Activated CD8-positive, alpha-beta T cell treated with anti-CD3 and anti-CD28 coated beads, Interleukin-2, amount 10 ng/mL, durations not matched to agents 7 days and 5 days (primary cell): ENCODE results near the gene TMEM254. TPM values are rescaled to one million over a fixed set of nuclear protein-coding genes. Genes with fewer than 3 reads are reported as not detected.
"Not testable (repeated sequence)": the region's sequence is repeated elsewhere in the genome, so short reads cannot be mapped to it uniquely, and the experiment has no call there.

Experiments used
- ATAC-seq: fragments of 150-1000 bp; cut with Tn5 transposase; one replicate; pipeline ENCODE4 v1.10.0; 2021; ENCODE audit warnings: moderate library complexity
- CTCF ChIA-PET: fragments of 350-600 bp; sonication (Branson Sonifier 250); formaldehyde crosslinking; loops from one replicate; lab custom pipeline; 2021; ENCODE audit warnings: antibody characterized with exemption; lab: Charles Lee
- POLR2A ChIA-PET: fragments of 350-600 bp; sonication (Branson Sonifier 250); formaldehyde crosslinking; loops from one replicate; lab custom pipeline; 2021; ENCODE audit warnings: antibody characterized with exemption; lab: Charles Lee
- DNase-seq: peaks from one replicate; pipeline ENCODE4 v3.0.0-alpha.2; 2020
- H3K27ac Mint-ChIP-seq: one replicate; pipeline ENCODE4 v1.8.0; 2021; ENCODE audit warnings: mild to moderate bottlenecking, mixed read lengths
- H3K27me3 Mint-ChIP-seq: one replicate; pipeline ENCODE4 v1.8.0; 2021; ENCODE audit warnings: low read depth, mixed read lengths
- H3K36me3 Mint-ChIP-seq: one replicate; pipeline ENCODE4 v1.8.0; 2021; ENCODE audit warnings: low read depth, mixed read lengths
- H3K4me1 Mint-ChIP-seq: one replicate; pipeline ENCODE4 v1.8.0; 2021; ENCODE audit warnings: low read depth, mixed read lengths
- H3K4me3 Mint-ChIP-seq: one replicate; pipeline ENCODE4 v1.8.0; 2021; ENCODE audit warnings: mild to moderate bottlenecking, mixed read lengths
- H3K9me3 Mint-ChIP-seq: one replicate; pipeline ENCODE4 v1.8.0; 2022; ENCODE audit warnings: mixed read lengths; ENCODE audit not compliant: insufficient read depth
- total RNA-seq, 2 experiments: library from RNA; stranded (reverse); gene quantifications; one replicate each; pipeline ENCODE4 v1.2.3, GENCODE V29; 2021

Gene TMEM254, protein sequence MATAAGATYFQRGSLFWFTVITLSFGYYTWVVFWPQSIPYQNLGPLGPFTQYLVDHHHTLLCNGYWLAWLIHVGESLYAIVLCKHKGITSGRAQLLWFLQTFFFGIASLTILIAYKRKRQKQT
- total RNA-seq = 1 to 10 TPM; 9.6 to 9.9 TPM

DNA sequence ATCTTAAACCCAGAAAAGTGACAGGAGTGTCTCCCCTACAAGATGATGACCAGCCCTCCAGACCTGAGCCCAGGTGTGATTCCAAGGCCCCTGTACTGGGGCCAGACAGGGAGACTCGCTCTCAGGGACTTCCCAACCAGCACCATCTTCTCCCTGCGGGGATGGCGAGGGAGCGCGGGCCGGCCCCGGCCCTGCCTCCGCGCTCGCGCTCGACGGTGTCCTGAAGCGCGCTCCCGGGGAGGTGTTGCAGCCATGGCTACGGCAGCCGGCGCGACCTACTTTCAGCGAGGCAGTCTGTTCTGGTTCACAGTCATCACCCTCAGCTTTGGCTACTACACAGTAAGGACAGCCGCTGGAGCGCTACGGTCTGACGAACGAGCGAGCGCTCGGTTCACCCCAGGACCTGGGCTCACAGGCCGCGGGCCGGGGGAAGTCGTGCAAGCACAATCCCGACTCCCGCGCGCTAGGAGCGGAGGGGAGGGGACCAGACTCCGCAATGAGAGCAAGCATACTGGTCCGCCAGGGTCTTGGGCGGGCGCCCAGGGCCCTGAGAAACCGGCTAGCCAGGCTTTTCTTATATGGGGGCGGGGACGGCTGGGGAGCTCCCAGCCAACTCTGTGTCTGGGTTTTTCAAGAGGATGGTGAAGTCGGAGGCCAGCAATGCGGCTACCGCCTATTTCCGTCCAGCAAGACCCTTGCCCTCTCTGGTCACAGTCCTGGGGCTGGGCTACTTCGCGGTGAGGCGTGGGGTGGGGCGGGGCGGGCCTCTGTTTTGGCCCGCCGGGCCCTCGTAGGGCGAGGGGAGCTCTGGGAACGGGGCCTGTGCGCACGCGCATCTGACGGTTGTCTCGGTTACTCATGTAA is at the start of gene TMEM254:
Gene TMEM254 (plus strand): TSS at position 218 of the 864 bp plus-strand sequence. CDS start 35 bp downstream, at position 253.
- Mint-ChIP-seq H3K36me3 (no peaks in the 10 kb centered on the region), H3K9me3 (no peaks in the 10 kb centered on the region), H3K27me3 (no peaks in the 10 kb centered on the region), H3K4me3 (peak within 1 kb of the TSS; percentile 99), H3K27ac (peak within 1 kb of the TSS; percentile 89), H3K4me1 (peaks cover 20% of the 10 kb centered on the region)
- ATAC-seq = peak; percentile 88
- DNase-seq = peak; percentile 93
- ChIA-PET POLR2A (interaction anchor here (0.7 to 1.1 kb wide), 3 partner anchors 54 to 125 kb away, joined by 3 read pairs; no protein-coding TSS in a partner anchor), CTCF (interaction anchor here (1.2 to 1.8 kb wide), 2 partner anchors 13 to 32 kb away, joined by 3 to 4 read pairs; no protein-coding TSS in a partner anchor)

DNA sequence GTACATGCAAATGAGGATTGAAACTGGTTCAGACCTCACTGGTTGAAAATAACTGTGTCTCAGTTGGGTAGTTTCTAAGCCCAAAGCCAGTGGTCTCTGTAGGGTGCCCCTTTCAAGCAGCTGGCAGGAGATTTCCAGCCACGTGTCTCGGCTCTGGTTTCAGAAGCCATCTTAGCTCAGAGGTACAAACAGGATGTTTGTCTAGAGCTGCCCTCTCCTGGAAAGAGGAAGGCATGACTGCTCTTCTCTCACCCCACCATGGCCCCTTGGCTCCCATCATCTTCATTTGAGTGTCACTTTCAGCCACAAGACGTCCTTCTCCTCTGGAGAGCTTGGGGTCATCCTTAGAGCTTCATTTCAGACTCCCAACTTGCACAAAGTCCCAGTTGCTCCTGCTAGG is 49.3 kb upstream of the TMEM254 start:
- H3K4me1 Mint-ChIP-seq, H3K4me3 Mint-ChIP-seq, H3K36me3 Mint-ChIP-seq, H3K27ac Mint-ChIP-seq, POLR2A ChIA-PET, H3K9me3 Mint-ChIP-seq, H3K27me3 Mint-ChIP-seq, ATAC-seq, DNase-seq: not testable (repeated sequence)
- CTCF ChIA-PET = interaction anchor here (0.7 kb wide), 1 partner anchor 121 kb away, joined by 3 read pairs; no protein-coding TSS in a partner anchor

DNA sequence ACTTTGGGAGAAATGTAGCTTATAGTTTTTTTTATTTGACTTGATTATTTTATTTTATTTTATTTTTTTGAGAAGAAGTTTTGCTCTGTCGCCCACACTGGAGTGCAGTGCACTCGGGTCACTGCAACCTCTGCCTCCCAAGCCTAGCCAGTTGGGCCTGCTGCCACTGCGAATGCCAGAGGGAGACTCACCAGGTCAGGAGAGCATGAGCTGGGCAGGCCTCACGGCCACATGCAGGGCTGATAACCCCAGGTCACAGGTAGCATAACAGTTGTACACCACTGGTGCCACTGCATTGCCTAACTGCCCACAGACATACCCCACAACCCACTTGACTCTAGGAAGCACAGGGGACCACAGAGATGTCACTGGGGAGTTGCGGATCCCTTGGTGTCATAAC is 48.6 kb upstream of the TMEM254 start:
- H3K4me3 Mint-ChIP-seq, H3K27ac Mint-ChIP-seq, H3K9me3 Mint-ChIP-seq, H3K4me1 Mint-ChIP-seq, CTCF ChIA-PET, POLR2A ChIA-PET, ATAC-seq, H3K27me3 Mint-ChIP-seq, DNase-seq, H3K36me3 Mint-ChIP-seq: not testable (repeated sequence)

DNA sequence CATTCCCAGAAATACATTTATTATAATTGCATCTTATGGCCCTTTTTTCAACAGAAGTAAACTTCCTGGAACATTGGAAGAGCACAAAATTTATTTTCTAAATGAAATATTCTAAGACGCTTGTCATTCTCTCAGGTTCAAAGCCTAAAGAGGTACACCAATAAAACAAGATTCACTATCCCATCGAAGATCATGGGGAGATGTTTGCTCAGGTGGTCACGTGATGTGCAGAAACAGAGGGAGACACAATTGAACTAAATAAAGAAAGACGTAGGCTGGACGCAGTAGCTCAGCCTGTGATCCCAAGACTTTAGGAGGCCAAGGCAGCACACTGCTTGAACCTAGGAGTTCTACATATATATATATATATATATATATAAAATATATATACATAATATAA is 46.0 kb upstream of the TMEM254 start:
- no peak overlapping the region for H3K27ac Mint-ChIP-seq
- DNase-seq (no peak), ATAC-seq (no peak)
- no peaks in the 10 kb centered on the region for H3K9me3 Mint-ChIP-seq
- no peaks in the 10 kb centered on the region for H3K4me1 Mint-ChIP-seq
- H3K27me3 Mint-ChIP-seq = peaks cover 4% of the 10 kb centered on the region
- ChIA-PET CTCF (no interaction called here), POLR2A (no interaction called here)
- no peak overlapping the region for H3K4me3 Mint-ChIP-seq
- H3K36me3 Mint-ChIP-seq = no peaks in the 10 kb centered on the region

DNA sequence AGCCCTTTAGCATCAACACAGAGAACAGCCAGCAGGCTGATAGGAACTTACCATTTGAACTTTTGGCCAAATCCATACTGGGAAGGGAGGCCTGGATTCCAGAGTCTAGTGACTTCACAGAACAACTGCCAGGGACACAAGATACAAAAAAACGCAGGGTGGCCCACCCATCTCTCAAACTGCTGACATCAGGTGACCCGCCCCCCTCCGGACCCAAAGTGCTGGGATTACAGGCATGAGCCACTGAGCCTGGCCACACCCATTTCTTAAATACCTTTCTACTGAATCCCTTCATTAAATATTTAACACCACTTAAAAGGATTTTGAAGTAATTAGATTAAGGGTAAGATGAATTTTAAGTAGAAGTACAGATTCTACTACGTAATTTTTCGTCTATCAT is 43.7 kb upstream of the TMEM254 start:
- CTCF ChIA-PET, H3K36me3 Mint-ChIP-seq, H3K27me3 Mint-ChIP-seq, H3K9me3 Mint-ChIP-seq, H3K27ac Mint-ChIP-seq, ATAC-seq, DNase-seq, H3K4me1 Mint-ChIP-seq, POLR2A ChIA-PET, H3K4me3 Mint-ChIP-seq: not testable (repeated sequence)

DNA sequence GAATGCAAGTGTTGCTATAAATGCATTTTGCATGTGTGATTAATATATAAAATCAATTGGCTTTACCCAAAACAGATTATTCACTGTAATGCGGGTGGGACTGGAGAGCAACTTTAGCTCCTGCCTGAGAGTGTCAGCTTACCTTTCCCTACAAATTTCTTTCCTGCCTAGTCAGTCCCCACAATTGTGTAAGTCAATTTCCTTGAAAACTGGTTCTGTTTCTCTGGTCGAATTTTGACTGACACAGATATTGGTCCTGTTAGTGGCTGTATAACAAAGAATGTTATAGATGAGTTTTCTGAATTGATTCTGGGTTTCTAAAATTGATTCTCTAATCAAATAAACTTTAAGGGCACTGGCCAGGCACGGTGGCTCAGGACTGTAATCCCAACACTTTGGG is 43.0 kb upstream of the TMEM254 start:
- H3K27me3 Mint-ChIP-seq, CTCF ChIA-PET, H3K4me3 Mint-ChIP-seq, H3K4me1 Mint-ChIP-seq, POLR2A ChIA-PET, H3K36me3 Mint-ChIP-seq, ATAC-seq, DNase-seq, H3K9me3 Mint-ChIP-seq, H3K27ac Mint-ChIP-seq: not testable (repeated sequence)

DNA sequence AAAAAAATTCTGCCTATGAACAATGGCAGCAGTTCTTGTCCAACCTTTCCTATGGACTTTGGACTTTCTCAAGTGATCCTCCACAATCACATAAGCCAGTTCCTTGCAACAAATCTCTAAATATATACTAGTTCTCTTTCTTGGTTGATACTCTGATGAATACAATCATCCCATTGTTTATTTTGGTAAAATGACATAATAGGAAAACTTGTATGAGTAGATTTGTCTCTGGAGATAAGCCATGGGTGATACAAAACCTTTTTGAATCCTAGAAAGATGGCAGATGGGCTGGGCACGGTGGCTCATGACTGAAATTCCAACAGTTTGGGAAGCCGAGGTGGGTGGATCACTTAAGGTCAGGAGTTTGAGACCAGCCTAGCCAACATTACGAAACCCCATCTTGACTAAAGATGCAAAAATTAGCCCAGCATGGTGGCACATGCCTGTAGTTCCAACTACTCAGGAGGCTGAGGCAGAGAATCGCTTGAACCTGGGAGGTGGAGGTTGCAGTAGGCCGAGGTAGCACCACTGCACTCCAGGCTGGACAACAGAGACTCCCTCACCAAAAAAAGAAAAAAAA is 41.5 kb upstream of the TMEM254 start:
- not testable (repeated sequence) for H3K36me3 Mint-ChIP-seq, DNase-seq

DNA sequence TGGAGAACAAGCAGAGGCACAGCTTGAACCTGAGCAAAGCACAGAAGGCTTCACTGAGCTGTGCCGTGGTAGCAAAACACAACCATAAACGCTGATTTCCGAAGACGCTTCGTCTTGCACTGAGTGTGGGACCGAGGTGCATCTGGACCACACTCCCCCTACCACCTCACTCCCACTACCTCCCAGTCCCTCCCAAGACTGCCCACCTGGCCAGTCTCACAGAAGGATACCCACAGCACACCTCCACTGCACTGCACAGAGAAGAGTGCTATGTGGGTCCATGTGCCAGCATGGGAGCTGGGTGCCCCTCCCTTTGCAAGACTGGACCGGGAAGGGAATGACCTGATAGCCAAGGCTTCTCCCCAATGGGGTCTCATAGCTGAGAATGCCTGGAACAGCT is 40.2 kb upstream of the TMEM254 start:
- CTCF ChIA-PET, H3K9me3 Mint-ChIP-seq, POLR2A ChIA-PET, ATAC-seq, DNase-seq, H3K27me3 Mint-ChIP-seq, H3K36me3 Mint-ChIP-seq, H3K4me1 Mint-ChIP-seq, H3K4me3 Mint-ChIP-seq, H3K27ac Mint-ChIP-seq: not testable (repeated sequence)

More for the DNA sequence above, 41.5 kb upstream of the TMEM254 start:
- H3K27me3 Mint-ChIP-seq, POLR2A ChIA-PET, H3K4me3 Mint-ChIP-seq, H3K9me3 Mint-ChIP-seq, CTCF ChIA-PET, ATAC-seq, H3K27ac Mint-ChIP-seq, H3K4me1 Mint-ChIP-seq: not testable (repeated sequence)

DNA sequence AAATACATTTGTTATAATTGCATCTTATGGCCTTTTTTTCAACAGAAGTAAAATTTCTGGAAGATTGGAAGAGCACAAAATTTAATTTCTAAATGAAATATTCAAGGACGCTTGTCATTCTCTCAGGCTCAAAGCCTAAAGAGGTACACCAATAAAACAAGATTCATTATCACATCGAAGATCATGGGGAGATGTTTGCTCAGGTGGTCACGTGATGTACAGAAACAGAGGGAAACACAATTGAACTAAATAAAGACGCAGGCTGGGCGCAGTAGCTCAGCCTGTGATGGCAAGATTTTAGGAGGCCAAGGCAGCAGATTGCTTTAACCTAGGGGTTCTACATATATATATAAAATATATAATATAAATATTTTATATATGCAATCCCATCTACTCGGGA is 37.3 kb upstream of the TMEM254 start:
- Mint-ChIP-seq H3K36me3 (no peaks in the 10 kb centered on the region), H3K9me3 (no peaks in the 10 kb centered on the region), H3K4me3 (no peak overlapping the region), H3K4me1 (no peaks in the 10 kb centered on the region), H3K27me3 (no peaks in the 10 kb centered on the region), H3K27ac (no peak overlapping the region)
- CTCF ChIA-PET = no interaction called here
- DNase-seq (no peak), ATAC-seq (no peak)
- POLR2A ChIA-PET = no interaction called here

DNA sequence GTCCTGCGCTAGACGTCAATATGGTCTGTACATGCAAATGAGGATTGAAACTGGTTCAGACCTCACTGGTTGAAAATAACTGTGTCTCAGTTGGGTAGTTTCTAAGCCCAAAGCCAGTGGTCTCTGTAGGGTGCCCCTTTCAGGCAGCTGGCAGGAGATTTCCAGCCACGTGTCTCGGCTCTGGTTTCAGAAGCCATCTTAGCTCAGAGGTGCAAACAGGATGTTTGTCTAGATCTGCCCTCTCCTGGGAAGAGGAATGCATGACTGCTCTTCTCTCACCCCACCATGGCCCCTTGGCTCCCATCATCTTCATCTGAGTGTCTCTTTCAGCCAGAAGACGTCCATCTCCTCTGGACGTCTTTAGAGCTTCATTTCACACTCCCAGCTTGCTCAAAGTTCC is 33.5 kb upstream of the TMEM254 start:
- H3K27me3 Mint-ChIP-seq, ATAC-seq, H3K4me1 Mint-ChIP-seq, H3K9me3 Mint-ChIP-seq, DNase-seq, POLR2A ChIA-PET, H3K36me3 Mint-ChIP-seq, H3K27ac Mint-ChIP-seq, H3K4me3 Mint-ChIP-seq: not testable (repeated sequence)
- CTCF ChIA-PET = interaction anchor here (0.6 kb wide), 1 partner anchor 17 kb away, joined by 3 read pairs; no protein-coding TSS in a partner anchor

DNA sequence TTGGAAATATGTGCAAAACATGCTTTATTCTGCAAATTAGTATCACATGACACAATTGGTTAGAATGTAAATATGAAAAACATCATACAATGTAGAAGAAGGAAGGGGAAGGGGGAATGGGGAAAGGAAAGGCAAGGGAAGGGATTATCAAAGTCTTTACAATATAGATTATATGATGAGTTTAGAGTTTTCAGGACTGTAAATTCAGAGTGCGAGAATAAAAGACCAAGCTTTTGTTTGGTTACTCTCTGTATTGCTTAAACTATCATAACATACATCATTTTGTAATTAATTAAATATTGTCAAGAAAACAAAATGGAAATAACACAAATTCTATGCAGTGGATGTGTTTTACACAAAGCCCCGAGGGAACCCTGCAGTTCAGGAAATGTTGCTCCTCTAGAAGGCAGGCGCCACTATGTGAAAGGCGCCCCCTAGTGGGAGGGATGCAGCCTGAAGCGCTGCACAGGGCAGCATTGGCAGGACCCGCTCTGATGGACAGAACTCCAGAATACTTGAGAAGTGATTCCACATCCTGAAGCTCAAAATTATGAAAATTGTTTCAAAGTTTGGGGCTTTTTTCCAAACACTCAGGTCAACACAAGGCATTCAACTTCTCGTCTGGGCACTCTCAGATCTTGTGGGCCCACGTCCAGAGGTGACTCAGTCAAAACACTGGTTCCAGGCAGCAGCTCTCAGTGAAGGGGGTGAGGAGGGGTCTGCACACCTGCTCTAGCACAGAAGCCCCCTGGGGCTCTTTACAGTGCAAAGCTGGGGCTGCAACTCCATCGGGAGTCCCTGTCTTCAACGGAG is 31.6 kb upstream of the TMEM254 start:
- ChIA-PET POLR2A (no interaction called here), CTCF (interaction anchor here (0.8 to 2.9 kb wide), 14 partner anchors 10 to 509 kb away, joined by 3 to 17 read pairs (median 6); partner anchors contain the start of gene TMEM254)
- Mint-ChIP-seq H3K9me3 (no peaks in the 10 kb centered on the region), H3K4me3 (no peak overlapping the region), H3K4me1 (no peaks in the 10 kb centered on the region), H3K27me3 (peaks cover 4% of the 10 kb centered on the region), H3K27ac (no peak overlapping the region), H3K36me3 (no peaks in the 10 kb centered on the region)
- DNase-seq = peak; percentile 78
- ATAC-seq = peak; percentile 85
